Stimulated activated memory B cell treated with anti-CD40 and anti-IgM and Interleukin-4, amounts not matched to agents 10 μg/mL and 1 μg/mL and 100 μg/mL, for 72 hours (primary cell): ENCODE data around the gene MACROD2.
A peak's percentile ranks its signal among the peaks of the same experiment; 100 is the strongest.

Experiments
- ATAC-seq: fragments of 150-1000 bp; cut with Tn5 transposase; 2 replicates; pipeline ENCODE4 v1.10.0; 2021
- H3K27ac Mint-ChIP-seq: one replicate; pipeline ENCODE4 v1.8.0; 2022; ENCODE audit warnings: mild to moderate bottlenecking, mixed read lengths
- H3K27me3 Mint-ChIP-seq: one replicate; pipeline ENCODE4 v1.8.0; 2022; ENCODE audit warnings: mixed read lengths
- H3K36me3 Mint-ChIP-seq: one replicate; pipeline ENCODE4 v1.8.0; 2022; ENCODE audit warnings: mixed read lengths
- H3K4me1 Mint-ChIP-seq: one replicate; pipeline ENCODE4 v1.8.0; 2022; ENCODE audit warnings: mixed read lengths
- H3K4me3 Mint-ChIP-seq: one replicate; pipeline ENCODE4 v1.8.0; 2022; ENCODE audit warnings: mild to moderate bottlenecking, moderate library complexity, mixed read lengths
- H3K9me3 Mint-ChIP-seq: one replicate; pipeline ENCODE4 v1.8.0; 2022; ENCODE audit warnings: mixed read lengths

MACROD2 gene

GRCh38 chr20:16072220-16072619 is 2076.9 kb downstream of the MACROD2 start:
- Mint-ChIP-seq H3K4me1 (peaks cover 53% of the 10 kb centered on the region), H3K36me3 (peaks cover 19% of the 10 kb centered on the region), H3K27me3 (no peaks in the 10 kb centered on the region), H3K4me3 (no peak overlapping the region), H3K27ac (peak overlapping the region; percentile 53), H3K9me3 (peaks cover 8% of the 10 kb centered on the region)
- peak; percentile 86 for ATAC-seq

DNA sequence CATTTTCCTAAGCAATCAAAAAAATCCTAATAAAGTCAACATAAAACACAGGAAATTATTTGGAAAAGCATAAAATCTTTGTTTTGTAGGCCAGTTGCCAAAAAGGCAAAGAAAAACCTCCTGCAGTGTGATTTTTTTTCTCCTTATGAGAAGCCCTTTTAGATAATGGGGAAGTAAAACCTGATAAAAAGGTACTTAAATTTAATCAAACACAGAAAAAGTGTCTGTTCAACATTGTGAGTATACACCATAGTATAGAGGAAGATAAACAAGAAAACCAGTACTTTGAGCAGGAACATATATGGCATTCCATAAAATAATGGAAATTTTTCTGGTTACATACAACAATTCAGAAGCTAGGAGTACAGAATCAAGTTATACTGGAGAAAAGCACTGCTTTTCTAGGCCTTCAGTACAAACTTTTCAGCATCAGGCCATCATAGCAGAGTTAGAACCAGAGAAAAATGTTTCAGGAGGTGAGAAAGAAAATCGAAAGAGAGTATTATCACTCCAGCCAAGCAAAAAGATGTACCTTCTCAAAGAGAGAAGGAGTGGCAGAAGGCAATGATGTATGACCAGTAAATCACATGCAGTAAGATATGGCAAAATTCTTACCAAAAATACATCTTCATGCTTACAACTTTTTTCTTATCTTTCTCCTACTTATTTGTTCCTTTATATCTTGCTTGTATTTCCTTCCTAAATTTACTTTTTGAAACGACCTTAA is 2083.0 kb downstream of the MACROD2 start:
- H3K27ac Mint-ChIP-seq = peak overlapping the region; percentile 83
- H3K36me3 Mint-ChIP-seq = no peaks in the 10 kb centered on the region
- no peaks in the 10 kb centered on the region for H3K9me3 Mint-ChIP-seq
- no peaks in the 10 kb centered on the region for H3K27me3 Mint-ChIP-seq
- peak; percentile 64 for ATAC-seq
- no peak overlapping the region for H3K4me3 Mint-ChIP-seq
- peaks cover 38% of the 10 kb centered on the region for H3K4me1 Mint-ChIP-seq

DNA sequence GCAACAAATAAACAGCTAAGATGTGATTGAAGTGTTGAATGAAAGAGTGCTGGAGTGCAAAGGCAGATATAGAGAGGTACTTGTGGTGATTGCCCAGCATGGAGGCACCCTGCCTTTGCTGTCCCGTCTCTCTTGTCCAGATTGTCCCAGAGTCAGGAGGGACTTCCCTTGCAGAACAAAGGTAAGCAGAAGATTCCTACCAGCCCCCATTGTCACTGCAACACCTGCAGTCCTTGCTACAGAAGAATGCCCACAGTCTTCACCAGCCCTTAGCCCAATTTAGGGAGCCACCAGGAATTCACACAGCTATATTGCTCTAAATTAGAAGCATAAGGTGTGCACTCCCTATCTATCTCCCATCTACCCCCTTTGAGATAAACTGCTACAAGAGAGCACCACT is 2086.1 kb downstream of the MACROD2 start:
- no peak for ATAC-seq
- Mint-ChIP-seq H3K4me1 (peaks cover 53% of the 10 kb centered on the region), H3K27me3 (no peaks in the 10 kb centered on the region), H3K4me3 (no peak overlapping the region), H3K27ac (peak overlapping the region; percentile 42), H3K9me3 (peaks cover 7% of the 10 kb centered on the region), H3K36me3 (peaks cover 6% of the 10 kb centered on the region)

DNA sequence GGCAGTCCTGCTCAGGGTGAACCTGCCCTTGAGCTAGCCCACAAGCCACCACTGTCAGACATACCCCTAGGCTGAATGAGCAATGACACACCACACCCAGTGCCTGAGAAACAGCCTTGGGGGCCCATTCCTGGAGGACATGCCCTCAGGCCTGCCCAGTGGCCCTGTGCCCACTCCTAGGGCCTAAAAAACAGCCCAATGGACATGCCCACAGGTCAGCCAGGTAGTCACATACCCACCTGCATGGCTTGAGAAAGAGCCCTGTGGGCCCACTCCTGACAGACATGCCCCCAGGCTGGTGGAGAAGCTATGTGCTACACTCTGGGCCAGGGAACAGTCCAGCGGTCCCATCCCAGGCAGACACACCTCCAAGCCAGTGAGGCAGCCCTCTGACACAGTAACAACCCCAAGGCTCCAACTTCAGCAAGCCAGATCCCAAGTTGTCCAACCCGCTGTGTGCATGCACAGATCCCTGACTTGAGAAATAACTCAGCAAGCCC is 2086.8 kb downstream of the MACROD2 start:
- ATAC-seq = no peak
- H3K9me3 Mint-ChIP-seq = peaks cover 7% of the 10 kb centered on the region
- H3K27ac Mint-ChIP-seq = peak overlapping the region; percentile 42
- no peaks in the 10 kb centered on the region for H3K27me3 Mint-ChIP-seq
- H3K36me3 Mint-ChIP-seq = peaks cover 6% of the 10 kb centered on the region
- H3K4me3 Mint-ChIP-seq = no peak overlapping the region
- H3K4me1 Mint-ChIP-seq = peaks cover 53% of the 10 kb centered on the region

DNA sequence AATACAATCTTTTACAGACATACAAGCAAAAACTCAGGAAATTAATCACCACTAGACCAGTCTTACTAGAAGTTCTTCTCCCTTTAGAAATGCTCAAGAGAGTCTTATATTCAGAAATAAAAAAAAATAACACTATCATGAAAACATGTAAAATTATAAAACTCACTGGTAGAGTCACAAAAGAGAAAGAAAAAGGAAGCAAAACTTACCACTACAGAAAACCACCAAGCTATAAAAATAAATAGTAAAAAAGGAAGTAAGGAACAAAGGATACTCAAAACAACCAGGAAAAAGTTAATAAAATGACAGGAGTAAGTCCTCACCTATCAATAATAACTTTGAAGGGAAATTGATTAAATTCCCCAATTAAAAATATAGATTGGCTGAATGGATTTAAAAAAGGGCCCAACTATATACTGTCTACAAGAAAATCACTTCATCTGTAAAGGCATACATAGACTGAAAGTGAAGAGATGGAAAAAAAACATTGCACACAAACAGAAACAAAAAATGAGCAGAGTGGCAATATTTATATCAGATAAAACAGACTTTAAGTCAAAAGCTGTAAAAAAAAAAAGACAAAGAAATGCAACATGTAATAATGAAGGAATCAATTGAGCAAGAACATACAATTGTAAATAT is 2088.4 kb downstream of the MACROD2 start:
- Mint-ChIP-seq H3K27me3 (no peaks in the 10 kb centered on the region), H3K36me3 (peaks cover 11% of the 10 kb centered on the region), H3K27ac (peak overlapping the region; percentile 42), H3K4me1 (peaks cover 46% of the 10 kb centered on the region), H3K9me3 (peaks cover 11% of the 10 kb centered on the region), H3K4me3 (peak overlapping the region; percentile 32)
- peak; percentile 34 for ATAC-seq

DNA sequence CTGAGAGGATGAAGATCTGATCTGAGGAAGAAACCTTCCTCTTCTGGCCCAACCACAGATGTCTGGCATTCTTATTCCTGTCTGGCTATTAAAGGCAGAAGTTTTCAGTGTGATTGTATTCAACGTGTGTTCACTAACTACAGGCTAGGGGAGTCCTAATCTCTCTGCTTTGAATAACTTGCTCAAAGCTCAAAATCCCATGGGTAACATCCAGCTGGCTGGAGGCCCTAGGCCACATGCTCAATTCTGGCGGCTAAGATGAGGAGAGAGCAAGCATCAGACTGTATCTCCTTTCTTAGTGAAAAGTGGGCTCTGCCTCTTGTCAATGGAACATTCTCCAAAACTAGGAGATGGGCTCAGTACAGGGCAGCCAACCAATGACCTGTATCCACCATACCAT is 2099.9 kb downstream of the MACROD2 start:
- Mint-ChIP-seq H3K4me1 (peaks cover 14% of the 10 kb centered on the region), H3K4me3 (no peak overlapping the region), H3K36me3 (no peaks in the 10 kb centered on the region), H3K27me3 (no peaks in the 10 kb centered on the region), H3K27ac (no peak overlapping the region), H3K9me3 (no peaks in the 10 kb centered on the region)
- no peak for ATAC-seq

GRCh38 chr20:16096756-16097326 is 2101.5 kb downstream of the MACROD2 start:
- no peak overlapping the region for H3K4me3 Mint-ChIP-seq
- H3K27me3 Mint-ChIP-seq = no peaks in the 10 kb centered on the region
- H3K27ac Mint-ChIP-seq = no peak overlapping the region
- H3K36me3 Mint-ChIP-seq = no peaks in the 10 kb centered on the region
- H3K9me3 Mint-ChIP-seq = no peaks in the 10 kb centered on the region
- ATAC-seq = no peak
- H3K4me1 Mint-ChIP-seq = peaks cover 21% of the 10 kb centered on the region

DNA sequence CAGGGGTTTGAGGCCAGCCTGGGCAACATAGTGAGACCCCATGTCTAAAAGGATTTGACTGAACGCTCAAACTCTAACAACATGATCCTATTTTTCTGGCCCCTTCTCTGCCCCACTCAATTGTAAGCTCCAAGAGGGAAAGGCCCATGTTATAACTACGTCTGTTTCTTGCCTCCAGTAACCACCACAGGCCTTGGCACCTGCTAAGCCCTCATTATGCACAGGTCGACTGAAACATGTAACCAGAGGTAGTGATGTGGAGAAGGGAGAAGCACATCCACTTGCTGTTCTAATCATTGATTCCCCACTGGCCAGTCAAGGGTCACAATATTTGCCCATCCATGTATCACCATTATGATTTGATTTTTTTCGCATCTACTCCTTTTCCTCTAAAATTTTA is 2102.5 kb downstream of the MACROD2 start:
- Mint-ChIP-seq H3K27ac (no peak overlapping the region), H3K9me3 (no peaks in the 10 kb centered on the region), H3K27me3 (no peaks in the 10 kb centered on the region), H3K4me1 (peaks cover 22% of the 10 kb centered on the region), H3K36me3 (no peaks in the 10 kb centered on the region), H3K4me3 (no peak overlapping the region)
- ATAC-seq = no peak

DNA sequence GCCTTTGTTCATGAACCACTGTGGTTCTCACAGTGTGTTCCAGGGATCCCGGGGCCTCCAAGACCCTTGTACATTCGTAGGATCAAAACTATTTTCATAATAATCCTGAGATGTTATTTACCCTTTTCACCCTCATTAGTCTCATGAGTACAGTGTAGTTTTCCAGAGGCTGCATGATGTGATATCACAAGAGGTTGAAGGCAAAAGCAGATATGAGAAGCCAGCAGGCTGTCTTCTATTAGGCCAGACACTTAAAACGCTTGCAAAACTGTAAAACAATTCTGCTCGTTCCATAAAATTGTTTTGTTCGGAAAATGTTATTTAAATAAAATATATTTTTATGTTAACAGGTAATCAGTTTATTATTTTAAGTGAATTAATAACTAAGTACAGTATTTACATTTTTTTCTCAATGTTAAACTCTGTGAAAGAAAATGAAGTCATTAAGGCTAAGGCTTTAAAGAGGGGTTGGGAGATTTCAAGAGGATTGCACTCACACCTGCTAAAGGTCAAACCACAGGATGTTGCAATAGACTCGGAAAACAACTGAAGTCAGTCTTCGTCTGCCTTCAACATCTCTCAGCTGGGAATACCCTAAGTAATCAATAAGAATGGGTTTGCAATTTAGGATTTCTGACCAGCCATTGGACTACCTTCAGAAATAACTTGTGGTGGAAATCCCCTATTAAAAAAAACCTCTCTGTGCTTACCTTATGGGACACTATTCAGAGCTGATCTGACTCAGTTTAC is 2103.7 kb downstream of the MACROD2 start:
- H3K9me3 Mint-ChIP-seq = no peaks in the 10 kb centered on the region
- ATAC-seq = peak; percentile 44
- H3K4me1 Mint-ChIP-seq = peaks cover 27% of the 10 kb centered on the region
- H3K27ac Mint-ChIP-seq = no peak overlapping the region
- no peak overlapping the region for H3K4me3 Mint-ChIP-seq
- no peaks in the 10 kb centered on the region for H3K27me3 Mint-ChIP-seq
- no peaks in the 10 kb centered on the region for H3K36me3 Mint-ChIP-seq

DNA sequence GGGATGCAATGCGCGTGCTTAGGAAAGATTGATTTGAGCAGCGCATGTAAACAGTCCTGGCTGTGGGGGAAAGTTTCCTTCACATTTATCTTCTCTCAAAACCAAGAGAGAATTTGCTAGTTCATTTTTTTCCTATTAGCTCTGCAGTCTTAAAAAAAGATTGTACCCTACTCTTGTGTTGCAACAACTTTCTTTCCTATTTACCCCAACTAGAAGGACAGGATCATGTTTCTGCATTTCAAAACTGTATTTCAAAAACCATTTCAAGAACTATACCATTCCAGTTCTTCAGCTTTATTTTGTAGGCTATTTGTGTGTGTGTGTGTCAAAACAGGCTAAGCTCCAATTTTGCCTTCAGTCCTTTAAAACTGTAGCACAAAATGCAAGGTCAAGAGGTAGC is 2104.8 kb downstream of the MACROD2 start:
- no peak for ATAC-seq

DNA sequence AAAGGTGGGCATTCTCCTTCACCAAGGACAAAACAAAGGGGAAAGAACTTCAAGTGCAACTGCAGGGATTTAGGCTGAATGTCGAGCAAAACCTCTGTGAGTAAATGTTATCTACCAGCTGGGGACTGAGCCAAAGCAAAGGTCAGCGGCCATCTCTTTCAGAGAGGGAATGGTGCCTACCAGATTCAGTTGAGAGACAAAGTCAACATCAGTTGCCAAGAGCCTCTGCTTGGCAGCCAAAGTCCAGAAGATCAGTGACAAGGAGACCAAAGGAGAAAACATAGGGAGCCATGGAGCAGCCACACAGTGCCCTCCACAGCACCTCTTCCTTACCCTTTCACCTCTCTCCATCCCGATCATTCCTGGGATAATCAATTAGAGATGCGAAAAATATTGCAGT is 2105.5 kb downstream of the MACROD2 start:
- no peaks in the 10 kb centered on the region for H3K36me3 Mint-ChIP-seq
- ATAC-seq = no peak
- peaks cover 22% of the 10 kb centered on the region for H3K4me1 Mint-ChIP-seq
- no peaks in the 10 kb centered on the region for H3K9me3 Mint-ChIP-seq
- no peak overlapping the region for H3K4me3 Mint-ChIP-seq
- no peaks in the 10 kb centered on the region for H3K27me3 Mint-ChIP-seq
- no peak overlapping the region for H3K27ac Mint-ChIP-seq

More for the DNA sequence above, 2104.8 kb downstream of the MACROD2 start:
- H3K27me3 Mint-ChIP-seq = no peaks in the 10 kb centered on the region
- no peak overlapping the region for H3K4me3 Mint-ChIP-seq
- H3K9me3 Mint-ChIP-seq = no peaks in the 10 kb centered on the region
- H3K27ac Mint-ChIP-seq = no peak overlapping the region
- peaks cover 27% of the 10 kb centered on the region for H3K4me1 Mint-ChIP-seq
- H3K36me3 Mint-ChIP-seq = no peaks in the 10 kb centered on the region
